ENCODE data around the gene CDADC1. TPM values are rescaled to one million over a fixed set of nuclear protein-coding genes. Genes with fewer than 3 reads are reported as not detected.

Gene CDADC1
- total and polyA plus RNA-seq, 2 donors (not counting 3 experiments of a cell fraction or from before 2014, with no cell fraction given), result 2.4 to 9.1 TPM

DNA sequence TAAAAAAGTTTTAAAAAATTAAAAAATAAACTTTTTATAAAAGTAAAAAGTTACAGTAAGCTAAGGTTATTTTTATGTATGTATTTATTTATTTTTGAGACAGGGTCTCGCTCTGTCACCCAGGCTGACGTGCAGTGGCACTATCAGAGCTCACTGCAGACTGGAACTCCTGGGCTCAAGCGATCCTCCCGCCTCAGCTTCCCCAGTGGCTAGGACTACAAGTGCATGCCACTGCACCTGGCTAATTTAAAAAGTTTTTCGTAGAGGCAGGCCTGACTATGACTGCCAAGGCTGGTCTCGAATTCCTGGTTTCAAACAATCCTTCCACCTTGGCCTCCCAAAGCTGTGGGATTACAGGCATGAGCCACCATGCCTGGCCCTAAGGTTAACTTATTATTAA lies 64.1 kb downstream of the CDADC1 start:
- no peaks in the 10 kb centered on the region for H3K9me1 ChIP-seq (replicated peaks; ENCODE audit: control insufficient read depth, extremely low read depth, insufficient read depth, low read length)
- H3K9ac ChIP-seq (replicated peaks; ENCODE audit: extremely low read depth, insufficient read depth, low read length), result no peak overlapping the region
- H3K4me1 ChIP-seq (ENCODE audit: control insufficient read depth, extremely low read depth, insufficient read depth, low read length), result peaks cover 19% of the 10 kb centered on the region
- FAIRE-seq, result no peak
- no peak overlapping the region for H3K4me2 ChIP-seq (ENCODE audit: insufficient read depth, low read length)
- no peaks in the 10 kb centered on the region for H3K36me3 ChIP-seq (ENCODE audit: control insufficient read depth in 2 of 2, extremely low read depth in 1 of 2, insufficient read depth in 2 of 2, low read length in 2 of 2)
- no peaks in the 10 kb centered on the region for H3K79me2 ChIP-seq (ENCODE audit: control insufficient read depth, insufficient read depth, low read length)
- ChIA-PET POLR2A (no interaction called here), CTCF (interaction anchor here (1.1 kb wide), 1 partner anchor 11 kb away, joined by 3 read pairs; no protein-coding TSS in a partner anchor)
- no peaks in the 10 kb centered on the region for H4K20me1 ChIP-seq (replicated peaks; ENCODE audit: control insufficient read depth, extremely low read depth, insufficient read depth, low read length)
- H2AFZ ChIP-seq (ENCODE audit: low read depth, low read length), result no peak overlapping the region
- DNase-seq (ENCODE audit: low read depth, low spot score), result no peak
- no peak for TF ChIP-seq JUN (IDR thresholded peaks at IDR 0.05; ENCODE audit: borderline replicate concordance, insufficient read depth, insufficient read length, low read depth)
- TF ChIP-seq EZH2 (IDR thresholded peaks at IDR 0.05; ENCODE audit: borderline replicate concordance, low read depth, low read length, severe bottlenecking), result no peak
- TF ChIP-seq POLR2AphosphoS5 (IDR thresholded peaks at IDR 0.05; ENCODE audit: insufficient read depth, low read depth, low read length), result no peak
- no peak for TF ChIP-seq MAX (IDR thresholded peaks at IDR 0.05; ENCODE audit: insufficient read depth, insufficient read length)
- no peak for TF ChIP-seq GATA2 (IDR thresholded peaks at IDR 0.05; ENCODE audit: insufficient read depth, insufficient read length, low read depth, low read length)
- TF ChIP-seq FOS (IDR thresholded peaks at IDR 0.05; ENCODE audit: borderline replicate concordance, insufficient read depth, low read length), result no peak
- no peak for TF ChIP-seq CTCF (IDR thresholded peaks at IDR 0.05; ENCODE audit: extremely low read depth in 1 of 2, insufficient read depth in 1 of 2, low read depth in 1 of 2, low read length in 2 of 2)
- no peak for TF ChIP-seq POLR2A (IDR thresholded peaks at IDR 0.05; ENCODE audit: low read depth, low read length)
- no peak for TF ChIP-seq MYC (IDR thresholded peaks at IDR 0.05; ENCODE audit: low read depth, low read length)
- no peak overlapping the region for H3K4me3 ChIP-seq (replicated peaks in 1 of 3; ENCODE audit: insufficient read depth in 1 of 3, low read depth in 1 of 3, low read length in 3 of 3)
- dilution Hi-C loops (cut with MboI; ENCODE audit: extremely low pct_ligation_motif_present, low sequenced_read_pairs), result no loop called here
- no TSS peak for BruUV-seq (replicated peaks)
- H3K27ac ChIP-seq (ENCODE audit: insufficient read depth, low read depth, low read length), result no peak overlapping the region
- no peaks in the 10 kb centered on the region for H3K9me3 ChIP-seq (replicated peaks; ENCODE audit: control insufficient read depth, insufficient read depth, low read length)
- intact Hi-C loops (cut with micrococcal nuclease), result loop anchor here (5.0 kb wide), 1 partner anchor 185 kb away; the partner anchor contains the start of gene PHF11
- H3K27me3 ChIP-seq (ENCODE audit: control insufficient read depth in 2 of 2, insufficient read depth in 2 of 2, low read length in 2 of 2), result no peaks in the 10 kb centered on the region
